Liver (tissue), 3 donors: ENCODE measurements around the gene H1-8.

Source experiments
- GABPA ChIP-seq, 2 donors: IDR thresholded peaks in 1 of 2; conservative IDR thresholded peaks in 1 of 2; 2 replicates each; pipeline ENCODE4 v1.6.1; 2016; ENCODE audit warnings: antibody characterized with exemption in 2 of 2, mild to moderate bottlenecking in 1 of 2, moderate library complexity in 1 of 2
- RXRA ChIP-seq, 2 donors: IDR thresholded peaks; 2 replicates each; pipeline ENCODE4 v1.6.1; 2017 to 2018; ENCODE audit warnings: antibody characterized with exemption in 2 of 2, mild to moderate bottlenecking in 1 of 2
- SP1 ChIP-seq: IDR thresholded peaks from 2 replicates; pipeline ENCODE4 v1.6.1; 2018; ENCODE audit warnings: antibody characterized with exemption, mild to moderate bottlenecking
- TAF1 ChIP-seq: conservative IDR thresholded peaks from 2 replicates; pipeline ENCODE4 v1.6.1; 2016; ENCODE audit warnings: antibody characterized with exemption, mild to moderate bottlenecking
- YY1 ChIP-seq: IDR thresholded peaks from 2 replicates; pipeline ENCODE4 v1.6.1; 2016; ENCODE audit warnings: antibody characterized with exemption, mild to moderate bottlenecking
- TF ChIP-seq, protein P1 (sequence below): fragments of 150-350 bp; IDR thresholded peaks from 2 replicates; pipeline ENCODE4 v1.5.1; 2017; ENCODE audit warnings: improper control_type of control experiment, low read depth, low read length; ENCODE audit not compliant: missing input control
- TF ChIP-seq, protein P2 (sequence below): IDR thresholded peaks from 2 replicates; pipeline ENCODE4 v1.6.1; 2016; ENCODE audit warnings: antibody characterized with exemption, mild to moderate bottlenecking
- TF ChIP-seq, protein P3 (sequence below): IDR thresholded peaks from 2 replicates; pipeline ENCODE4 v1.6.1; 2016; ENCODE audit warnings: antibody characterized with exemption
- TF ChIP-seq, protein P4 (sequence below): IDR thresholded peaks from 2 replicates; pipeline ENCODE4 v1.6.1; 2016; ENCODE audit warnings: antibody characterized with exemption
- donor health status: healthy.
- donor health status: healthy.

DNA sequence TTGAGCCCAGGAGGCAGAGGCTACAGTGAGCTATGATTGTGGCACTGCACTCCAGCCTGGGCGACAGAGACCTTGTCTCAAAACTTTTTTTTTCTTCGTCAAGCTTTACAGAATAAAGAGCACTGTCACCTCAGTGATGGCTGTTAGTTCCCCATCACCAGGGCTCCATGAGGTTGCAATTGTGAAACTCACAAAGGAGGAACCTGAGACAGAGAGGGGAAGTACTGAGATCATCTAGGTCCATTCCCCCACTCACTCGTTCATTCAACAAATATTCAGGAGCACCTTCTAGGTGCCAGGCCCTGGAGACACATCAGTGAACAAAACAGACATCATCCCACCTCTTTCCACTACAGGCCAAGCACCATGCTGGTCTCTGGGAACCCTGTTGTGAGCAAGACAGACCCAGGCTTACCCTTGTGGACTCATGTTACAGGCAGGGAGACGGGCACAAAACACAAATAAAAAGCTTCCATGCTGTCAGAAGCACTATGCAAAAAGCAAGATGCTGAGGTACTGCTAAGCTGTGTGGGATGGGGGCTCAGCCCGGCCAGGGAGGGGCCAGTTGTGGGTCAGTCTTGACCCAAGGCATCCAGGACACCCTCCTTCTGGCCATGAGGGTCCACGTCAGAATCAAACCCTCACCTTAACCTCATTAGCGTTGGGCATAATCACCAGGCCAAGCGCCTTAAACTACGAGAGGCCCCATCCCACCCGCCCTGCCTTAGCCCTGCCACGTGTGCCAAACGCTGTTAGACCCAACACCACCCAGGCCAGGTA lies 16.7 kb upstream of the H1-8 start:
- TF ChIP-seq, protein P1, sequence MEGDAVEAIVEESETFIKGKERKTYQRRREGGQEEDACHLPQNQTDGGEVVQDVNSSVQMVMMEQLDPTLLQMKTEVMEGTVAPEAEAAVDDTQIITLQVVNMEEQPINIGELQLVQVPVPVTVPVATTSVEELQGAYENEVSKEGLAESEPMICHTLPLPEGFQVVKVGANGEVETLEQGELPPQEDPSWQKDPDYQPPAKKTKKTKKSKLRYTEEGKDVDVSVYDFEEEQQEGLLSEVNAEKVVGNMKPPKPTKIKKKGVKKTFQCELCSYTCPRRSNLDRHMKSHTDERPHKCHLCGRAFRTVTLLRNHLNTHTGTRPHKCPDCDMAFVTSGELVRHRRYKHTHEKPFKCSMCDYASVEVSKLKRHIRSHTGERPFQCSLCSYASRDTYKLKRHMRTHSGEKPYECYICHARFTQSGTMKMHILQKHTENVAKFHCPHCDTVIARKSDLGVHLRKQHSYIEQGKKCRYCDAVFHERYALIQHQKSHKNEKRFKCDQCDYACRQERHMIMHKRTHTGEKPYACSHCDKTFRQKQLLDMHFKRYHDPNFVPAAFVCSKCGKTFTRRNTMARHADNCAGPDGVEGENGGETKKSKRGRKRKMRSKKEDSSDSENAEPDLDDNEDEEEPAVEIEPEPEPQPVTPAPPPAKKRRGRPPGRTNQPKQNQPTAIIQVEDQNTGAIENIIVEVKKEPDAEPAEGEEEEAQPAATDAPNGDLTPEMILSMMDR, result no peak
- TF ChIP-seq RXRA (IDR thresholded peaks at IDR 0.05), result no peak
- TF ChIP-seq TAF1, result no peak
- TF ChIP-seq, protein P2, sequence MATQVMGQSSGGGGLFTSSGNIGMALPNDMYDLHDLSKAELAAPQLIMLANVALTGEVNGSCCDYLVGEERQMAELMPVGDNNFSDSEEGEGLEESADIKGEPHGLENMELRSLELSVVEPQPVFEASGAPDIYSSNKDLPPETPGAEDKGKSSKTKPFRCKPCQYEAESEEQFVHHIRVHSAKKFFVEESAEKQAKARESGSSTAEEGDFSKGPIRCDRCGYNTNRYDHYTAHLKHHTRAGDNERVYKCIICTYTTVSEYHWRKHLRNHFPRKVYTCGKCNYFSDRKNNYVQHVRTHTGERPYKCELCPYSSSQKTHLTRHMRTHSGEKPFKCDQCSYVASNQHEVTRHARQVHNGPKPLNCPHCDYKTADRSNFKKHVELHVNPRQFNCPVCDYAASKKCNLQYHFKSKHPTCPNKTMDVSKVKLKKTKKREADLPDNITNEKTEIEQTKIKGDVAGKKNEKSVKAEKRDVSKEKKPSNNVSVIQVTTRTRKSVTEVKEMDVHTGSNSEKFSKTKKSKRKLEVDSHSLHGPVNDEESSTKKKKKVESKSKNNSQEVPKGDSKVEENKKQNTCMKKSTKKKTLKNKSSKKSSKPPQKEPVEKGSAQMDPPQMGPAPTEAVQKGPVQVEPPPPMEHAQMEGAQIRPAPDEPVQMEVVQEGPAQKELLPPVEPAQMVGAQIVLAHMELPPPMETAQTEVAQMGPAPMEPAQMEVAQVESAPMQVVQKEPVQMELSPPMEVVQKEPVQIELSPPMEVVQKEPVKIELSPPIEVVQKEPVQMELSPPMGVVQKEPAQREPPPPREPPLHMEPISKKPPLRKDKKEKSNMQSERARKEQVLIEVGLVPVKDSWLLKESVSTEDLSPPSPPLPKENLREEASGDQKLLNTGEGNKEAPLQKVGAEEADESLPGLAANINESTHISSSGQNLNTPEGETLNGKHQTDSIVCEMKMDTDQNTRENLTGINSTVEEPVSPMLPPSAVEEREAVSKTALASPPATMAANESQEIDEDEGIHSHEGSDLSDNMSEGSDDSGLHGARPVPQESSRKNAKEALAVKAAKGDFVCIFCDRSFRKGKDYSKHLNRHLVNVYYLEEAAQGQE, result no peak
- TF ChIP-seq, protein P3, sequence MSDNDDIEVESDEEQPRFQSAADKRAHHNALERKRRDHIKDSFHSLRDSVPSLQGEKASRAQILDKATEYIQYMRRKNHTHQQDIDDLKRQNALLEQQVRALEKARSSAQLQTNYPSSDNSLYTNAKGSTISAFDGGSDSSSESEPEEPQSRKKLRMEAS, result no peak
- TF ChIP-seq, protein P4, sequence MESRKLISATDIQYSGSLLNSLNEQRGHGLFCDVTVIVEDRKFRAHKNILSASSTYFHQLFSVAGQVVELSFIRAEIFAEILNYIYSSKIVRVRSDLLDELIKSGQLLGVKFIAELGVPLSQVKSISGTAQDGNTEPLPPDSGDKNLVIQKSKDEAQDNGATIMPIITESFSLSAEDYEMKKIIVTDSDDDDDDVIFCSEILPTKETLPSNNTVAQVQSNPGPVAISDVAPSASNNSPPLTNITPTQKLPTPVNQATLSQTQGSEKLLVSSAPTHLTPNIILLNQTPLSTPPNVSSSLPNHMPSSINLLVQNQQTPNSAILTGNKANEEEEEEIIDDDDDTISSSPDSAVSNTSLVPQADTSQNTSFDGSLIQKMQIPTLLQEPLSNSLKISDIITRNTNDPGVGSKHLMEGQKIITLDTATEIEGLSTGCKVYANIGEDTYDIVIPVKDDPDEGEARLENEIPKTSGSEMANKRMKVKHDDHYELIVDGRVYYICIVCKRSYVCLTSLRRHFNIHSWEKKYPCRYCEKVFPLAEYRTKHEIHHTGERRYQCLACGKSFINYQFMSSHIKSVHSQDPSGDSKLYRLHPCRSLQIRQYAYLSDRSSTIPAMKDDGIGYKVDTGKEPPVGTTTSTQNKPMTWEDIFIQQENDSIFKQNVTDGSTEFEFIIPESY, result no peak
- no peak for TF ChIP-seq SP1
- no peak for TF ChIP-seq YY1
- no peak for TF ChIP-seq GABPA (IDR thresholded peaks at IDR 0.05 in 1 of 2, conservative IDR thresholded peaks at IDR 0.05 in 1 of 2)
